Activated naive CD8-positive, alpha-beta T cell treated with anti-CD3 and anti-CD28 coated beads, Interleukin-2, amount 50 U/mL, for 24 hours (primary cell): ENCODE results near the gene BMERB1.
"Not testable (repeated sequence)": the region's sequence is repeated elsewhere in the genome, so short reads cannot be mapped to it uniquely, and the experiment has no call there.

ENCODE experiments used
- ATAC-seq: fragments of 150-1000 bp; cut with Tn5 transposase; one replicate; pipeline ENCODE4 v1.10.0; 2021
- DNase-seq: peaks from one replicate; pipeline ENCODE4 v3.0.0; 2021
- H3K27ac Mint-ChIP-seq: one replicate; pipeline ENCODE4 v1.8.0; 2021; ENCODE audit warnings: mild to moderate bottlenecking, mixed read lengths
- H3K27me3 Mint-ChIP-seq: one replicate; pipeline ENCODE4 v1.8.0; 2021; ENCODE audit warnings: mixed read lengths
- H3K36me3 Mint-ChIP-seq: one replicate; pipeline ENCODE4 v1.8.0; 2021; ENCODE audit warnings: low read depth, mixed read lengths
- H3K4me1 Mint-ChIP-seq: one replicate; pipeline ENCODE4 v1.8.0; 2021; ENCODE audit warnings: mixed read lengths
- H3K4me3 Mint-ChIP-seq: one replicate; pipeline ENCODE4 v1.8.0; 2021; ENCODE audit warnings: mild to moderate bottlenecking, moderate library complexity, mixed read lengths
- H3K9me3 Mint-ChIP-seq: one replicate; pipeline ENCODE4 v1.8.0; 2021; ENCODE audit warnings: mixed read lengths

BMERB1 gene

GRCh38 chr16:15440852-15441251 lies 6.5 kb downstream of the BMERB1 start:
- H3K27ac Mint-ChIP-seq: peak overlapping the region; percentile 34
- peaks cover 21% of the 10 kb centered on the region for H3K36me3 Mint-ChIP-seq
- peaks cover 35% of the 10 kb centered on the region for H3K4me1 Mint-ChIP-seq
- H3K27me3 Mint-ChIP-seq: peaks cover 3% of the 10 kb centered on the region
- DNase-seq: no peak
- H3K9me3 Mint-ChIP-seq: peaks cover 9% of the 10 kb centered on the region
- ATAC-seq: peak; percentile 85
- no peak overlapping the region for H3K4me3 Mint-ChIP-seq

GRCh38 chr16:15442140-15442539 lies 7.8 kb downstream of the BMERB1 start:
- not testable (repeated sequence) for H3K4me3 Mint-ChIP-seq, H3K9me3 Mint-ChIP-seq, H3K27ac Mint-ChIP-seq, H3K27me3 Mint-ChIP-seq, DNase-seq, ATAC-seq
- Mint-ChIP-seq H3K4me1 (peaks cover 35% of the 10 kb centered on the region), H3K36me3 (peaks cover 27% of the 10 kb centered on the region)

- Mint-ChIP-seq H3K9me3 (peaks cover 9% of the 10 kb centered on the region), H3K27me3 (no peaks in the 10 kb centered on the region), H3K4me3 (no peak overlapping the region), H3K27ac (no peak overlapping the region), H3K36me3 (peaks cover 31% of the 10 kb centered on the region), H3K4me1 (peaks cover 30% of the 10 kb centered on the region)
- no peak for ATAC-seq
- no peak for DNase-seq
Measured at GRCh38 chr16:15443753-15444152, 9.4 kb downstream of the BMERB1 start.

- no peaks in the 10 kb centered on the region for H3K27me3 Mint-ChIP-seq
- H3K27ac Mint-ChIP-seq: no peak overlapping the region
- no peak overlapping the region for H3K4me3 Mint-ChIP-seq
- DNase-seq (no peak), ATAC-seq (no peak)
- H3K9me3 Mint-ChIP-seq: peaks cover 9% of the 10 kb centered on the region
- peaks cover 25% of the 10 kb centered on the region for H3K4me1 Mint-ChIP-seq
- H3K36me3 Mint-ChIP-seq: peaks cover 32% of the 10 kb centered on the region
Measured at GRCh38 chr16:15444264-15444663, 9.9 kb downstream of the BMERB1 start.

- Mint-ChIP-seq H3K27me3 (no peaks in the 10 kb centered on the region), H3K4me1 (peaks cover 13% of the 10 kb centered on the region), H3K27ac (no peak overlapping the region), H3K36me3 (peaks cover 31% of the 10 kb centered on the region), H3K4me3 (no peak overlapping the region), H3K9me3 (peaks cover 9% of the 10 kb centered on the region)
- no peak for ATAC-seq
- DNase-seq: no peak
Measured at GRCh38 chr16:15445450-15445849, 11.1 kb downstream of the BMERB1 start.

- H3K9me3 Mint-ChIP-seq: peaks cover 9% of the 10 kb centered on the region
- no peak for ATAC-seq
- H3K4me3 Mint-ChIP-seq: no peak overlapping the region
- no peaks in the 10 kb centered on the region for H3K27me3 Mint-ChIP-seq
- H3K36me3 Mint-ChIP-seq: peaks cover 31% of the 10 kb centered on the region
- H3K4me1 Mint-ChIP-seq: peaks cover 6% of the 10 kb centered on the region
- H3K27ac Mint-ChIP-seq: no peak overlapping the region
- no peak for DNase-seq
Measured at GRCh38 chr16:15446901-15447300, 12.5 kb downstream of the BMERB1 start.

- no peak overlapping the region for H3K4me3 Mint-ChIP-seq
- peaks cover 19% of the 10 kb centered on the region for H3K36me3 Mint-ChIP-seq
- H3K27me3 Mint-ChIP-seq: peaks cover 4% of the 10 kb centered on the region
- peaks cover 2% of the 10 kb centered on the region for H3K9me3 Mint-ChIP-seq
- ATAC-seq: no peak
- H3K27ac Mint-ChIP-seq: no peak overlapping the region
- peaks cover 6% of the 10 kb centered on the region for H3K4me1 Mint-ChIP-seq
- no peak for DNase-seq
Measured at GRCh38 chr16:15450624-15451023, 16.2 kb downstream of the BMERB1 start.

GRCh38 chr16:15451098-15451731 lies 16.8 kb downstream of the BMERB1 start:
- ATAC-seq (no peak), DNase-seq (no peak)
- no peaks in the 10 kb centered on the region for H3K9me3 Mint-ChIP-seq
- no peak overlapping the region for H3K27ac Mint-ChIP-seq
- no peak overlapping the region for H3K4me3 Mint-ChIP-seq
- H3K27me3 Mint-ChIP-seq: peaks cover 4% of the 10 kb centered on the region
- H3K36me3 Mint-ChIP-seq: peaks cover 18% of the 10 kb centered on the region
- H3K4me1 Mint-ChIP-seq: peaks cover 6% of the 10 kb centered on the region

GRCh38 chr16:15452246-15452855 lies 18.0 kb downstream of the BMERB1 start:
- DNase-seq (no peak), ATAC-seq (no peak)
- no peak overlapping the region for H3K27ac Mint-ChIP-seq
- peaks cover 5% of the 10 kb centered on the region for H3K4me1 Mint-ChIP-seq
- peaks cover 10% of the 10 kb centered on the region for H3K36me3 Mint-ChIP-seq
- H3K4me3 Mint-ChIP-seq: no peak overlapping the region
- no peaks in the 10 kb centered on the region for H3K9me3 Mint-ChIP-seq
- peaks cover 4% of the 10 kb centered on the region for H3K27me3 Mint-ChIP-seq

- H3K4me1 Mint-ChIP-seq, H3K27ac Mint-ChIP-seq, H3K36me3 Mint-ChIP-seq, ATAC-seq, DNase-seq, H3K27me3 Mint-ChIP-seq, H3K4me3 Mint-ChIP-seq, H3K9me3 Mint-ChIP-seq: not testable (repeated sequence)
Measured at GRCh38 chr16:15453296-15453695, 18.9 kb downstream of the BMERB1 start.

- H3K27ac Mint-ChIP-seq, H3K36me3 Mint-ChIP-seq, H3K9me3 Mint-ChIP-seq, H3K4me3 Mint-ChIP-seq, H3K27me3 Mint-ChIP-seq, DNase-seq, ATAC-seq, H3K4me1 Mint-ChIP-seq: not testable (repeated sequence)
Measured at GRCh38 chr16:15454933-15455332, 20.5 kb downstream of the BMERB1 start.

- no peak for ATAC-seq
- peaks cover 6% of the 10 kb centered on the region for H3K36me3 Mint-ChIP-seq
- peaks cover 11% of the 10 kb centered on the region for H3K4me1 Mint-ChIP-seq
- H3K9me3 Mint-ChIP-seq: no peaks in the 10 kb centered on the region
- H3K27ac Mint-ChIP-seq: peak overlapping the region; percentile 15
- H3K27me3 Mint-ChIP-seq: peaks cover 6% of the 10 kb centered on the region
- DNase-seq: no peak
- H3K4me3 Mint-ChIP-seq: no peak overlapping the region
Measured at GRCh38 chr16:15457400-15457799, 23.0 kb downstream of the BMERB1 start.

GRCh38 chr16:15457958-15458357 lies 23.6 kb downstream of the BMERB1 start:
- Mint-ChIP-seq H3K9me3 (no peaks in the 10 kb centered on the region), H3K4me1 (peaks cover 17% of the 10 kb centered on the region), H3K4me3 (no peak overlapping the region), H3K36me3 (peaks cover 6% of the 10 kb centered on the region), H3K27me3 (peaks cover 6% of the 10 kb centered on the region), H3K27ac (peak overlapping the region; percentile 24)
- no peak for DNase-seq
- no peak for ATAC-seq

GRCh38 chr16:15459791-15460190 lies 25.4 kb downstream of the BMERB1 start:
- ATAC-seq (no peak), DNase-seq (no peak)
- Mint-ChIP-seq H3K4me3 (no peak overlapping the region), H3K4me1 (peaks cover 20% of the 10 kb centered on the region), H3K27ac (no peak overlapping the region), H3K27me3 (peaks cover 2% of the 10 kb centered on the region), H3K9me3 (no peaks in the 10 kb centered on the region), H3K36me3 (peaks cover 4% of the 10 kb centered on the region)

GRCh38 chr16:15460601-15461000 lies 26.2 kb downstream of the BMERB1 start:
- Mint-ChIP-seq H3K36me3 (peaks cover 4% of the 10 kb centered on the region), H3K4me3 (no peak overlapping the region), H3K4me1 (peaks cover 27% of the 10 kb centered on the region), H3K27me3 (peaks cover 2% of the 10 kb centered on the region), H3K9me3 (no peaks in the 10 kb centered on the region), H3K27ac (no peak overlapping the region)
- no peak for DNase-seq
- ATAC-seq: no peak
